NCI-H1417 treated with DMSO at 0.1 percent for 48 hours (cell line): ENCODE results near the gene ACACA.

Experiments
- DNase-seq: peaks from one replicate; lab custom pipeline; 2025; lab: John Stamatoyannopoulos, UW

ACACA gene

DNA sequence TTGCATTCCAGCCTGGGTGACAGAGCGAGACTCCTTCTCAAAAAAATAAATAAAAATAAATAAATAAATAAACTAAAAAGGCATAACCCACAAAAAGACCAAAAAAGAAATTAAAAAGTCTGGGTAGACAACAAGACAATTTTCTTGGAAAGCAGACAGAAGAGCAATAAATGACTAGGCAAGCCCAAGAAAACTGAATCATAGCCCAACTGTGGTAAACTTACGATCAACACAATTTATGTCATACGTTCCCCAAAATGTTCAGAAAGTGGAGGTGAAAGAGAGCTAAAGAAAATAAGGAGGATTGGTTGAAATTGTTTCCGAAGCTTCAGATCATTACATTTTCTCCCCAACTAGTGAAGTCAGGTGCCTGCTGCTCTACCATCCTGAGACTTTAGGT lies 62.1 kb downstream of the ACACA start:
- DNase-seq, result no peak

DNA sequence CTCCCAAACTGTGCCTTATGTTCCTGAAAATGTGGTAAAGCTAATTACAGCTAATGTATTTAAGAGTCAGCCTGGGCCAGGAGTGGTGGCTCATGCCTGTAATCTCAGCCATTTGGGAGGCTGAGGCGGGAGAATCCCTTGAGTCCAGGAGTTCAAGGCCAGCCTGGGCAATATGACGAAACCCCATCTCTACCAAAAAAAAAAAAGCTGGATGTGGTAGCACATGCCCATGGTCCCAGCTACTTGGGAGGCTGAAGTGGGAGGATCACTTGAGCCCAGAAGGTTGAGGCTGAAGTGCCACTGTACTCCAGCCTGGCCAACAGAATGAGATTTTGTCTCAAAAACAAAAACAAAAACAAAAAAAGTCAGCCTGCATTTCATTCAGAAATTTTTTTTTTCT lies 64.0 kb downstream of the ACACA start:
- no peak for DNase-seq

DNA sequence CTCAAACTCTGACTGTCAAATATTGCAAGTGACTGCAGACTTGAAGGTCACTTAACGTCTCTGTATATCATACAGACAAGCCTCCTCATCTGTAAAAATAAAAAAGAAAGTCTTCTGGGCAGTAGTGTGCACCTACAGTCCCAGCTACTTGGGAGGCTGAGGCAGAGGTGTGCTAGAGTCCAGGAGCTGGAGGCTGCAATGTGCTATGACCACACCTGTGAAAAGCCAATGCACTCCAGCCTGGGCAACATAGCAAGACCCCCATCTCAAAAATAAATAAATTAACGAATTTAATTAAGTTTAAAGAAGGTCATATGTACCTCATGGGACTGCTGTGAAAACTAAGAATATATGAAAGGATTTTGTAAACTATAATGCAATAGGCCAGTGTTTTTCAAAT lies 65.8 kb downstream of the ACACA start:
- DNase-seq, result no peak

DNA sequence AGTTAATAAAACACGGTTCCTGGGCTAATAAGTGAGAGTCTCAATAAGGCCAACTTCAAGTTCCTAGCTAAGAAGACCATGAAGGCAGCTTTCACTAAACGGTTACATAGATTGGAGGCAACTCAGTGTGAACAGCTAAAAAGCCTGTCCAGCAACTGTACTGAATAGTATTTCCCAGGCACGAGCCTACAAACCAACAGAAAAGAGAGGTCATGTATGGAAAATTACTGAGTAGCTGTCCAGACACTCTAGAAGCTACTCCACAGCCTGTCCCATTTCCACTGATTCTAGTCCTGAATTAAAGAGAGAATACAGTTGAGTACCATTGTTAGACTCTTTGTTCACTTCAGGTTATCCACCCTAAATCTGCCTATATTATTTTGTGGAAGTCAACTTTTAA lies 67.3 kb downstream of the ACACA start:
- DNase-seq, result no peak

DNA sequence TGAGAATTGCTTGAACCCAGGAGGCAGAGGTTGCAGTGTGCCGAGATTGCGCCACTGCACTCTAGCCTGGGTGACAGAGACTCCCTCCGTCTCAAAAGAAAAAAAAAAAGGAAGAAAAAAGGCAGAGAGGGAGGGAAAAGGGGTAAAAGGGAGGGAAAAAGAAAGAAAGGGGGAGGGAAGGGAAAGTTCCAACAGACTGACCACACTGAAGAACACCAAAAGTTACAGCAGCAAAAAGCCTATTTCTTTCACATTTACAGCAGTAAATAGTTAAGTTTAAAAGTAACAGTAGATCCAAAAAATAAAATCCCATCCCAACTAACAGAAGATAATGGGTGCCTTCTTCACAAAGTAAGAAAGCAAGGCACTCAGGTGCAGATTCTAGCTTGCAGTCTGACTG lies 67.8 kb downstream of the ACACA start:
- DNase-seq, result no peak

DNA sequence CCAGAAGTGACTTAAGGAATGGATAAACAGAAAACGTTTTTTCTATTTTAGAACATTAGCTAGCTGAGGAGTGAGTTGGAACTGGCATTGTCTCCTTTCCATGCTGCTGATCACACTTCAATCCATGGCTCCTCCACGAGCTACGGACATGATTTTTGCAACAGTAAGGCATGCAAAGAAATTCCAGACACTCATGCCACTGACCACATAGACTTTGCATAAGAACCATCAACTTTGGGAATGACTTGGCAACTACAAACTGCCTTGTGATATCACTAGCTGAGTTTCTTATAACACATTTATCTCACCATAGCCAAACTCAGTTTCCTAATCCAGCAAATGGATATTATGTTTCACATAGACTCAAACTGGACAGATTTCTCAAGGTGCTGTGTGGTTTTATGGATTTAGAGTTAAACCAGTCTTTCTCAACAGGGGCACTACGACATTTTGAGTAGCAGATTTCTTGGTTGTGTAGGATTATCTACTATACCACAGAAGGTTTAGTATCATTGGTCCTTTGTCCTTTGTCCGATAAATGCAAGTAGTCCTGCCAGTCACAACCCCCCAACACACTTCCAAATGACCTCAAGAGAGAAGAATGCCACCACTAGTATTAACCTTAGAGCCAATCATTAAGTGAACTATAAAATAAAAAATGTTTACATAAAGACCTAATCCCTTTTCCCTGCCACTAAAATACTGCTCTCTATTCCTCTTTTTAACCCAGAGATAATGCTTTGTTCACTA lies 79.1 kb downstream of the ACACA start:
- DNase-seq, result no peak

DNA sequence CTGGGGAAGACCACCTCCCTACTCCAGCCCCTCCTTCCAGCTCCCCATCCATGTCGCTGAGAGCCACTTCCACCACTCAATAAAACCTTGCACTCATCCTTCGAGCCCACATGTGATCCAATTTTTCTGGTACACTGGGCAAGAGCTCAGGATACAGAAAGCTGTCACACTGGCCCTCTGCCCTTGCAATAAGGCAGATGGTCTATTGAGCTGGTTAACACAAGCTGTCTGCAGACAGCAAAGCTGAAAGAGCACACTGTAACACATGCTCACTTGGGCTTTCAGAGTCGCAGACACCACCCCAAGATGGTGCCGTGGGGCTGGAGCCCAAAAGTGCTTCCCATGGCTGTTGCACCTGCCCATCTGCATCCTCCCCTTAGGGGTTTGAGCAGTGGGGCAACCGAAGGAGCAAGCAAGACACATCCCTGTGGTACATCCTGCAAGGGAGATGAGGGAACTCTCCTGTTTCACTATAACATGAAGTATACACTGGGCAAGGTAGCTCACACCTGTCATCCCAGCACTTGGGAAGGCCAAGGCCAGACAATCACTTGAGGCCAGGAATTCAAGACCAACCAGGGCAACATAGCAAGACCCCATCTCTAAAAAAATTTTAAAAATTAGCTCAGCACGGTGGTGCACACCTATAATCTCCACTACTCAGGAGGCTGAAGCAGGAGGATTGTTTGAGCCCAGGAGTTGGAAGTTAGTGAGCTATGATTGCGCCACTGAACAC lies 83.6 kb downstream of the ACACA start:
- no peak for DNase-seq

DNA sequence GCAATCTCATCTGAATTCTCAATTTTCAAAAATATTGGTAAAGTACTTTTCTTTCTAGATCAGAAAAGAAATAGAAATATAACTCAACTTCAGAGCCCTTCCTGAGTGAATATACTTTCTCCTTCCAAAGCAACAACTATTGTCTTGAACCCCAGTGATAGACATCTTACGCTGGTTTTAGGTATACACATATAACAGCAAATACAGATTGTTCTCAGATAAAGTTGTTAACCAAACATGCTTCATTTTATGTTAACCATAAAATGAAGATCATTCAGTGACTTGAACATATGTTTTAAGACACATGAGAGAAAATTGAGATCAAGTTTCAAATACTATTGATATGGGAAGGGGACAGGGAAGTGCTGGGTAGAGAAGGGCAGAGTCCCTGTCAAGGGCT lies 84.5 kb downstream of the ACACA start:
- DNase-seq, result no peak

DNA sequence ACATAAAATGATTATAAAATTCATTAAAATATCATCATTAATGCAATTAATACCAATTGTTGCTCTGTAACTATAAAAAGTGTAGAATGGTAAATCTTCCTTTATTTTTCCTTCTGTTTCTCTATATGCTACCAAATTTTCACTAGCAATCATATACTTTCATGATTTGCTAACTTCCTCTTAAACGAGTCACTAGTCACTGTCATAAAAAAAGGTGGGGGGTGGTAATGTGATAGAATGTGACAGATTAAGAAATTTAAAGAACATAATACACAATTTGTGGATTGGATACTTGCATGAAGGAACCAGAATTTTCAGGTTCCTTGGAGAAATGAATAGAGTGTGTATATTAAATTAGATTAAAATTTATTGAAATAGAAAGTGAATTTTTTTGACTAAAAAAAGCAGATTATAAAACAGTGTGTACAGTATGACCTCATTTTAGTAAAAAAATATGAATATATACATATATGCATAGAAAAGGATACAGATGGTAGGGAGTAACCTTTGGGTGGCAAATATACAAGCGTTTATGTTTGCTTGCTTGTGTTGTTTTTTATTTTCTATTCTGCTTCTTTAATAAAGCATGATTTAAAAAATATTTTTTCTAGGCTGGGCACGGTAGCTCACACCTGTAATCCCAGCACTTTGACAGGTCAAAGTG lies 87.6 kb downstream of the ACACA start:
- DNase-seq, result no peak

DNA sequence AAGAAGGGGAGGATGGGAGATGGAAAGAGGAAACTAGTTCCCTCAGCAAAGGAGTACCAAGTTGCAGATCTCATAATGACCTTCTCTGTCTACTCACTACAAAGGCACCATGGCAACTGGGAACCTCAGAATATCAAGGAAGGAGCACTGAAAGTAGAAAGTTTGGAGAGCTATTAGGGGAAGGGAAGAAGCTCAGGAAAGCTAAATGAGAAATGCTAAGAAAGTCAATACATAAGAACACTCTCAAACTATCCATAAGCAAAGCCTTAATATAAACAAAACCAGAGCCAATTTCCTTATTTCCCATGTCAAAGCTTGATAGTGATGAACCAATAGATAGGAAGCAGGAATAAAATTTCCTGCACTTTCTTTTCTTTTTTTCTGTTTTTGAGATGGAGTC lies 88.8 kb downstream of the ACACA start:
- no peak for DNase-seq

DNA sequence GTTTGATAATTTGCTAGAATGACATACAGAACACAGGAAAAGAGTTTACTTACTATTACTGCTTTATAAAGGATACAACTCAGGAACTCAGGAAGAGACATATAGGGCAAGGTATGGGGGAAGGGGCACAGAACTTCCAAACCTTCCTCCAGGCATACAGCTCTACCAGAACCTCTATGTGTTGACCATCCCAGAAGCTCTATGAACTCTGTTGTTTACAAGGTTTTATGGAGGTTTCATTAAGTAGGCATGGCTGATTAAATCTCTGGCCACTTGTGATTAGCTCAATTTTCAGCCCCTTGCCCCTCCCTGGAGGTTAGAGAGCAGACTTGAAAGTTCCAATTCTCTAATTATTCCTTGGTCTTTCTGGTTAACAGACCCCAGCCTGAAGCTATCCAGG lies 91.0 kb downstream of the ACACA start:
- DNase-seq, result no peak

DNA sequence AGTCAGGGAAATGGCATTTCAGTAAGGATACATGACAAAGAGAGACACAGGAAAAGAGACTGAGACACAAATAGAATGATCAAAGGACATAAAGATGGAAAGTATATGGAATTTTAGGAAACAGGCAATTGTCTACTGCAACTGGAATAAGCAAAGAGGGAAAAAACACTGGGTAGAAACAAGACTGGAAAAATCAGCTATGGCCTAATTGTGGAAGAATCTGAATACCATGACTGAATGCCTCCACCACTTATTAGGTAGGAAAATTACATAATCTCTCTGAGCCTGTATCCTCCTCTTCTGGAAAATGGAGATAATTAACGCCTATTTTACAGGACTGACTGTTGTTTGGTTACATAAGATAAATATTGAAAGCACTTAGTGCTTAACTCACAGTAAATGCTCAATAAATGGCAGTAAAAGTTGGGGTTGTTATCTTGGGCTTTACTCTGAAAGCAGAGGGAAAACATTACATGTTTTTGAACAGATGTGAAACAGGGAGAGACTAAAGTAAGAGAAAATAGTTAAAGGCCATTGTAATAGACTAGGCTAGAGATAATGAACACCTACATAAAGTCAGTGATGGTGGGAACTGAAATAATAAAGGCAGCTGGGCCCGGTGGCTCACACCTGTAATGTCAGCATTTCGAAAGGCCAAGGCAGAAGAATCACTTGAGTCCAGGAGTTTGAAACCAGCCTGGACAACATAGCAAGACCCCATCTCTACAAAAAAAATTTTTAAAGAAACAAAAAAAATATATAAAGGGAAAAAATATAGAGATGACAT lies 94.3 kb downstream of the ACACA start:
- no peak for DNase-seq

DNA sequence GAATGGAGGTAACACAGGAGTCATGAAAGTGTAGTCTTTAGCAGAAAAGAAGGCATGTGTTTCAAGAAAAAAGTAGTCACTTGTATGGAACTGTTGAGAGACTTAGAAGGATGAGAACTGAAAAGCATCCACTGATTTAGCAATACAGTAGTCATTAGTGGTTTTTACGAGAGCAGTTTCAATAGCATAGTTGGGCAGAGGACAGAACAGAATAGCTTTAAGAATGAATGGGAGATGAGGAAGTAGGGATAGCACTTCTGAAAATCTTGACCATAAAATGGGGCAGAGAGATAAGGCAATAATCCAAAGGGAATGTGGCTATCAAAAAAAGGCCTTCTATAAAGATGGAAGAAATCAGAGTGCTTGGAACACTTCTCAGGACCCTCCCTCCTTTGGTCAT lies 95.7 kb downstream of the ACACA start:
- DNase-seq, result no peak

DNA sequence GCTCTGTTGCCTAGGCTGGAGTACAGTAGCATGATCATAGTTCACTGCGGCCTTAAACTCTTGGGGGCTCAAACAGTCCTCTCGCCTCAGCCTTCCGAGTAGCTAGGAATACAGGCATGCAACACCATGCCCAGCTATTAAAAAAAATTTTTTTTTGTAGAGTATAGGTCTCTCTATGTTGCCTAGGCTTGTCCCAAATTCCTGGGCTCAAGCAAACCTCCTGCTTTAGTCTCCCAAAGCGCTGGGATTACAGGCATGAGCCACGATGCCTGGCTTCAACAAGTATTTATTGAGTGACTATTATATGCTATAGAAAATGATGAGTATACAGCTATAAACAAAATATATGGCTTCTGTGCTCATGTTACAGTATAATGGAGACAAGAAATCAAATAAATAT lies 97.6 kb downstream of the ACACA start:
- DNase-seq, result no peak

DNA sequence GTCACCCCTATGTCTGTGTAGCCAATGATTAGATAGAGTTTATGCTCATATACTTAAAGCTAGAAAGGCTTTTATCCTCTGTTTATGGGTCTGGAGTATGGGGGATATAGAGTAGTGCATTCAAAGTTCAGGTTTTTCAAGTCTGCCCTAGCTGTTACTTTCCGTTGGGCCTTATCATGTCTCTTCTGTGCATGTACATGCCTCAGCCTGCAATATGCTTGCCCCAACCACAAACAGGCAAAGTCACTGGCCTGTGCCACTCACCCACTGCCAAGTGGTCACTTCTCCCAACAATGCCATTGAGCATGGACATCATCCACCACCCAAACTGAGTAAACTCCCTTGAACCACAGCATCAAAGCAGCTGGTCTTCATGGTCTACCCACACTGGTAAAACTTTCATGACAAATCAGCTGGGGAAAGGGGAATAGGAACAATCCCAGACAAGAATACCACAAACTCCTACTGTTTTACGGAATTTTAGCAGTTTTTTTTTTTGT lies 101.2 kb downstream of the ACACA start:
- DNase-seq, result no peak

DNA sequence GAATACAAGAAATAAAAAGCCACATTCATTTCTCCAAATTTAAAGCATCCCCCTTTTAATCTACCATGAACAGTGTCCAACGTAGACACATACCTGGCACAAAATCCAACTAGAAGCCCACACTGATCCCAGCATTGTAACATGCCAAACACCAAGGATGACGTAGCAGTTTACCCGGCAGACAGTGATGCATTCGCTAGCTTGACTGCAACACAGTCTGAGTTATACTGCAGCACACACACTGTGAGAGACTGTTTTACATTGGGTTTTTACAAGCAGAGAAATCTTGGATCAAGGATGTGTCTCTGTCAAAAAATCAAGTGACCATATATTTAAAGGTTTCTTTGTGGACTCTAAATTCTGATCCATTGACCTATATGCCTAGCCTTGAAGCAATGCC lies 105.3 kb downstream of the ACACA start:
- no peak for DNase-seq

DNA sequence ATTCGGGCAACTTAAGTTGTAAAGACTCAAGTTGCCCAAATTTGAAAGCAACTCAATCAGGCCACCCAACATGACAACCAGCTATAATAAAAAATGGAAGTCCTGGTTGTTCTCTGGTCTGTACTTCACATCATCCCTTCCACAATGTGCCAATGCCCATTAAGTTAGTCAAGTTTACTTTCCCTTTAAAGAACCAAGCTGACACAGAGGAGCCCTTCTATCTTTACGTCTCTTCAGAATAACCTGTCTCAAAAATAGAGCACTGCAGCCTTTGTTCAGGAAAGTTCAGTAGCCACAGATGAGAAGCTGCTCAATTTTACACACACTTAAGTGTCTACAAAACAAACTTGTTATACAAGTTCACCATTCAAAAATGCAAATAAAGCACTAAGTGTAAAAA lies 106.0 kb downstream of the ACACA start:
- DNase-seq, result no peak

DNA sequence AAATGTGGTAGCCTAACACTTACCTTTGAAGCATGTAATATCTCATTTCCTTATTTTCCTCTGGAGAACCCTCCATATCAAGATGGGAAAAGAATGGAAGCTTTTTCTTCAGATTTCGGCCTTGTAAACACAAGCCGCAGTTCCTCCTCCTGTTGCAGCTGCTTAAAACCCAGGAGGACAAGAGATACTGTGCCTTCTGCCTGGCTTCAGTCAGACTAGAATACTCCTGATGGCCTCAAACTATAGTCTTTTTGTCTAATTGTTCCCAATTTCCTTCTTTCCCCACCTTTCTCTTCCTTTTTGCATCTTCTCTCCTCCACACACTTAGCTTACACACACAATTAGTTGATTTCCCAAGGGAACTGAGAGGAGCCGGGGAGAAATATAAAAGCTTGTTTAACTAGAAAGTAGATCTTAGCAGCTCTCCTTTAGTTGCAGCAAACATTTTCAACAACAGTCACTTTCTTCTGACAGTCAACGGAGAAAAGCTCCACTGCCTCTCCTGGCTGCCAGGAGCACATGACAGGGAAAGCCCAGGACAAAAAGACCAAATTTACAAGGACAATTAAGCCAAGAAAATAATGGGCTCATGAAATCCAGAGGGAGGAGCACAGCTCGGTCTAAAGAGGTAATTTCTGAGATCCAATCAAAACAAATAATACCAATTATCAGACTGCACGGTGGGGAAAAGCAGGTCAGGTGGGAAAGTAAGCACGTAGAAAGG lies 107.2 kb downstream of the ACACA start:
- DNase-seq, result peak; percentile 15

DNA sequence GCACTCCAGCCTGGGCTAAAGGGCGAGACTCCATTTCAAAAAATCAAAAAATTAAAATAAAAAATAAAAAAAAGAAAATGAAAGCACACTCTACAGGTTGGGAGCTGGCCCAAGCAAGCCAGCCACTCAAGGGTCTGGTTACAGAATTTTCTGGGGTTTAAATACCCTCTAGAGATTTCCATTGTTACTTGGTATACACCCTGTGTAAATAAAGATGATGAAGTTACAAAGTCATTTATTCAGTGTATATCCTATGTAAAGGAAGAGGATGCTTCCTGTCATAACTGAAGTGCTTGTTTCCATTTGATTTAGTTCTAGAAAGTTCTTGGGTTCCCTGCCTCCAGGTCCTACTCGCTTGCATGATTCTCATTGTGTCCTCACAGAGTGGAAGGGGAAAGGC lies 110.7 kb downstream of the ACACA start:
- no peak for DNase-seq

DNA sequence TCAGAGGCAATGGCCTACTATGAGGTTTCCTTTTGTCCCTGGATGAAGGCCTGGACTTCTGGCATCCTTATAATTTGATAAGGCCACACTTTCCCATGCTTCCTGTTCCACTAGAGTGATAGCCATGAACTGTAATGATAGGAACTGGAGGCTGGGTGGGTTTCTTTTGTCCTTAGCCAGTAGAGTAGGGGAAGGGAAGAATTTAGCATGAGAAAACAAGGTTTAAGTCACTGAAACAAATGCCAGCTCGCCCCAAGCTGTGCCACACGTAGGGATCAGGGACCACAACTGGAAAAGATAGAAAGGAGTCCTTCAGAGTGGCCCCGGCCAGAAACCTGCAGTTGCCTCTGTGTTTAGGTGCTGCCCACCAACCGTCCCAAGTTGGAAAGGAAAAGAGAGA lies 111.7 kb downstream of the ACACA start:
- DNase-seq, result no peak

DNA sequence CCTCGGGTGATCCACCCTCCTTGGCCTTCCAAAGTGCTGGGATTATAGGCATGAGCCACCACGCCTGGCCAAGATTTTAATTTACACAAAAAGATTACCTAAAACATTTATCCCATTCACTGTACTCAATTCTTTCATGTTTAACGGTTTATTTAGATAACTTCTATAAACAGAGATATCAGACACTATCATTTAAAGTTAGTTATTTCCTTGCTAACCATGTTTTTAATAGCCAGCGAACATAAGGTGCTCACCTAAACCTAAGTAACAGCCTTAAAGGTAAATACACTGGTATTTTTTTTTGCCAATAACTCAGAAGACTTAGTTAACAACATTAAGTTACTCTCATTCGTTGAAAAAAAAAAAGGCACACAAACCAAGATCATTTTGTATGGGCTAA lies 112.9 kb downstream of the ACACA start:
- DNase-seq, result no peak
